IMR-90 (cell line): ENCODE measurements around the gene FOXK1.

Source experiments
- BHLHE40 ChIP-seq: fragments of 150-350 bp; IDR thresholded peaks from 2 replicates; pipeline ENCODE4 v1.6.1; 2016; ENCODE audit warnings: mild to moderate bottlenecking, low read depth, low read length
- CEBPB ChIP-seq: IDR thresholded peaks from 2 replicates; pipeline ENCODE4 v1.6.1; 2012; ENCODE audit warnings: low read depth, low read length, improper control_type of control experiment
- FOS ChIP-seq: fragments of 150-350 bp; IDR thresholded peaks from 2 replicates; pipeline ENCODE4 v1.6.1; 2016; ENCODE audit warnings: low read depth, low read length
- MAFK ChIP-seq: IDR thresholded peaks from 2 replicates; pipeline ENCODE4 v1.6.1; 2012; ENCODE audit warnings: low read depth, low read length, improper control_type of control experiment
- MAZ ChIP-seq: IDR thresholded peaks from 2 replicates; pipeline ENCODE4 v1.6.1; 2012; ENCODE audit warnings: low read depth, mild to moderate bottlenecking, low read length, improper control_type of control experiment, moderate library complexity, borderline replicate concordance
- MXI1 ChIP-seq: IDR thresholded peaks from 2 replicates; pipeline ENCODE4 v1.6.1; 2012; ENCODE audit warnings: low read depth, mild to moderate bottlenecking, low read length, moderate library complexity, borderline replicate concordance
- POLR2A ChIP-seq: IDR thresholded peaks from 2 replicates; pipeline ENCODE4 v1.6.1; 2012; ENCODE audit warnings: mild to moderate bottlenecking, low read depth, low read length
- RAD21 ChIP-seq: IDR thresholded peaks from 2 replicates; pipeline ENCODE4 v1.6.1; 2012; ENCODE audit warnings: low read length, improper control_type of control experiment
- RFX5 ChIP-seq: IDR thresholded peaks from 2 replicates; pipeline ENCODE4 v1.8.0; 2012; ENCODE audit warnings: low read depth, mild to moderate bottlenecking, low read length, moderate library complexity
- SMC3 ChIP-seq: fragments of 150-350 bp; IDR thresholded peaks from 2 replicates; pipeline ENCODE4 v1.6.1; 2016; ENCODE audit warnings: low read depth, mild to moderate bottlenecking, antibody characterized with exemption, low read length, moderate library complexity
- TF ChIP-seq, protein P1 (sequence below): conservative IDR thresholded peaks from 2 replicates; pipeline ENCODE4 v1.5.1; 2012; ENCODE audit warnings: mild to moderate bottlenecking, low read depth, low read length, improper control_type of control experiment
- TF ChIP-seq, protein P2 (sequence below): fragments of 150-350 bp; IDR thresholded peaks from 2 replicates; pipeline ENCODE4 v1.6.1; 2017; ENCODE audit warnings: mild to moderate bottlenecking, antibody characterized with exemption, low read length, low read depth
- TF ChIP-seq, protein P3 (sequence below): fragments of 150-350 bp; IDR thresholded peaks from 2 replicates; pipeline ENCODE4 v1.6.1; 2016; ENCODE audit warnings: low read depth, mild to moderate bottlenecking, low read length, moderate library complexity, borderline replicate concordance

DNA sequence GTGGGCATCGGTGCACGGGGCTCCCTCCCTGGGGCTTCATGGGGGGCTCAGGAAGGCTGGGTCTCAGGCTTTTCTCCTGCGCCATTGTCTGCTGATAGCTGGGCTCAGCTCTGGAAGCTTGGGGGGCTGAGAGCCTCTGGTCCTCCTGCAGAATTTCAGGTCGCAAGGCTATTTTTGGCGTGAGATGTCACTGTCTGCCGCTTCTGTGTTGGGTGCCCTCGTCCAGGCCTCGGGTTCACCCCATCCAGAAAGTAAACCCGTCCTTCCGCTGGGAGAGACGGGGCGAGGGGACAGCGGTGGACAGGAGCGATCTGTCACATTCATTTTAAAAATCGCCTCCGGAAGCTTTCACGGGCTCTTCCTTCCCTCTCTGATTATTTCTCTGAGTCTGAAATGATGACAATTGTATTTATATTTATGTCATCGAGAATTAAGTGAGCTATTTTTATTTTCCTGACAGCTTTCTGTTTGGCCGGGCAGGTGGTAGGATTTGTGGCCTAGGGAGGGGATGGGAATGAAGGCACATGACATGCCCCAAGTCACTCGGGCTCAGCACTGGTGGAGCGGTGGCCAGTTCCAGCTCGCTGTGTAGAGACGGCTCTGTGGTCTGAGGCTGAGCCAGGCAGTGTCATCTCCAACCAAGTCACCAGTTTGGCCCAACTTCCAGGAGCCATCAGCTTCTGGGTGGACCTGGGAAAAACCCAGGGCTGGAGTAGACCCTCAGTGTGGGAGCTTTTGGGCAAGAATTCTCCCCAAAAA lies 52.7 kb downstream of the FOXK1 start:
- TF ChIP-seq FOS (no peak), SMC3 (no peak), POLR2A (no peak), BHLHE40 (no peak), MAZ (no peak), RFX5 (no peak), CEBPB (no peak), RAD21 (no peak), MXI1 (no peak), MAFK (no peak)
- TF ChIP-seq, protein P1, sequence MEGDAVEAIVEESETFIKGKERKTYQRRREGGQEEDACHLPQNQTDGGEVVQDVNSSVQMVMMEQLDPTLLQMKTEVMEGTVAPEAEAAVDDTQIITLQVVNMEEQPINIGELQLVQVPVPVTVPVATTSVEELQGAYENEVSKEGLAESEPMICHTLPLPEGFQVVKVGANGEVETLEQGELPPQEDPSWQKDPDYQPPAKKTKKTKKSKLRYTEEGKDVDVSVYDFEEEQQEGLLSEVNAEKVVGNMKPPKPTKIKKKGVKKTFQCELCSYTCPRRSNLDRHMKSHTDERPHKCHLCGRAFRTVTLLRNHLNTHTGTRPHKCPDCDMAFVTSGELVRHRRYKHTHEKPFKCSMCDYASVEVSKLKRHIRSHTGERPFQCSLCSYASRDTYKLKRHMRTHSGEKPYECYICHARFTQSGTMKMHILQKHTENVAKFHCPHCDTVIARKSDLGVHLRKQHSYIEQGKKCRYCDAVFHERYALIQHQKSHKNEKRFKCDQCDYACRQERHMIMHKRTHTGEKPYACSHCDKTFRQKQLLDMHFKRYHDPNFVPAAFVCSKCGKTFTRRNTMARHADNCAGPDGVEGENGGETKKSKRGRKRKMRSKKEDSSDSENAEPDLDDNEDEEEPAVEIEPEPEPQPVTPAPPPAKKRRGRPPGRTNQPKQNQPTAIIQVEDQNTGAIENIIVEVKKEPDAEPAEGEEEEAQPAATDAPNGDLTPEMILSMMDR, result no peak
- TF ChIP-seq, protein P2, sequence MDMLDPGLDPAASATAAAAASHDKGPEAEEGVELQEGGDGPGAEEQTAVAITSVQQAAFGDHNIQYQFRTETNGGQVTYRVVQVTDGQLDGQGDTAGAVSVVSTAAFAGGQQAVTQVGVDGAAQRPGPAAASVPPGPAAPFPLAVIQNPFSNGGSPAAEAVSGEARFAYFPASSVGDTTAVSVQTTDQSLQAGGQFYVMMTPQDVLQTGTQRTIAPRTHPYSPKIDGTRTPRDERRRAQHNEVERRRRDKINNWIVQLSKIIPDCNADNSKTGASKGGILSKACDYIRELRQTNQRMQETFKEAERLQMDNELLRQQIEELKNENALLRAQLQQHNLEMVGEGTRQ, result no peak
- TF ChIP-seq, protein P3, sequence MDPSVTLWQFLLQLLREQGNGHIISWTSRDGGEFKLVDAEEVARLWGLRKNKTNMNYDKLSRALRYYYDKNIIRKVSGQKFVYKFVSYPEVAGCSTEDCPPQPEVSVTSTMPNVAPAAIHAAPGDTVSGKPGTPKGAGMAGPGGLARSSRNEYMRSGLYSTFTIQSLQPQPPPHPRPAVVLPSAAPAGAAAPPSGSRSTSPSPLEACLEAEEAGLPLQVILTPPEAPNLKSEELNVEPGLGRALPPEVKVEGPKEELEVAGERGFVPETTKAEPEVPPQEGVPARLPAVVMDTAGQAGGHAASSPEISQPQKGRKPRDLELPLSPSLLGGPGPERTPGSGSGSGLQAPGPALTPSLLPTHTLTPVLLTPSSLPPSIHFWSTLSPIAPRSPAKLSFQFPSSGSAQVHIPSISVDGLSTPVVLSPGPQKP, result no peak
